Measurements from ENCODE around the gene KDM6A.

DNA sequence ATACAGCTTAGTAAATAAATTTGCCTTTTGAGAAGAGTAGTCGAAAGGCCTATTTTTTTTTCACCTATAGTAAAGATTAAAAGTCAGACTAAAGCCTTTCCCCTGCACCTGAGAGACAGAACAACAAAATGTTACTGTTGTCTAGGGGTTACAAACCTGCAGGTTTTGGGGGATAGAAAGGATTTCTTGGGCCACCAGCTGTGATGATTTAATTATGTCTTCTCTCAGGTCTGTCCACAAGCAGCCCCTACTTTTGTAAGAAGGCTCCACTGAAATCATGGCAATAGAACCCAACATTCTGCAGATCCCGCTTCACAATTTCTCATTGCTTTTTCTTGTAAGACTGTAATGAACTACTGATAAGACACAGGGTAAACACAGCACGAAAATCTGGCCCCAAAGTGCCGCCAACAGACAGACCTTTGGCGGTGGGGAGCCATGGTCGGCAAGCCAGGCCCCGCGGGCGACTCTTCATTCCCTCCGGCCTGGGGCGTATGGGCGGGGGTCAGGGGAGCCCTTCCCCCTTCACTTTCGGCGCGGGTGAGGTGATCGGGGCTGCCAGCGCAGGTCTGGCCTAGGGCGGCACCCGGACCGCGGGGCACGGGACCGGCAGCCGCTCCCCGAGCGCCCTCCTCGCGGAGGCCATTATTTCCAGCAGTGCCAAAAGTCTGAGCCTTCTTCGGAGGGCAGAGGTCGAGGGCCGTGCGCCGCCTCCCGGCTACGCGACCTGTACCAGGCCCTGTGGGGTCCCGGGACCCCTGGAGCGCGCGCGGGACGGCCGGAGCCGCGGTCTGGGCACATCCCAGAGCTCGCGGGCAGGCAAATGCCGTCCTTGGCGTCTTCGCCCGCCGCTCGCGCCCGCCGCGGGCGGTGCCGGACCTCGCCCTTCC is 812 bp upstream of the KDM6A start:
- no peak for TF ChIP-seq EZH2 (IDR thresholded peaks at IDR 0.05; ENCODE audit: low read length, missing control alignments)
- no peak for TF ChIP-seq CTCF (conservative IDR thresholded peaks at IDR 0.05 in 1 of 2, IDR thresholded peaks at IDR 0.05 in 1 of 2; ENCODE audit: low read depth in 1 of 2, low read length in 2 of 2)
